ENCODE measurements around the gene MAMDC2.
"Not testable (repeated sequence)": the region's sequence is repeated elsewhere in the genome, so short reads cannot be mapped to it uniquely, and the experiment has no call there.

Gene MAMDC2

GRCh38 chr9:70172532-70172931 is 128.9 kb downstream of the MAMDC2 start:
- in situ Hi-C loops (cut with MboI; ENCODE audit: low sequenced_read_pairs): no loop called here

DNA sequence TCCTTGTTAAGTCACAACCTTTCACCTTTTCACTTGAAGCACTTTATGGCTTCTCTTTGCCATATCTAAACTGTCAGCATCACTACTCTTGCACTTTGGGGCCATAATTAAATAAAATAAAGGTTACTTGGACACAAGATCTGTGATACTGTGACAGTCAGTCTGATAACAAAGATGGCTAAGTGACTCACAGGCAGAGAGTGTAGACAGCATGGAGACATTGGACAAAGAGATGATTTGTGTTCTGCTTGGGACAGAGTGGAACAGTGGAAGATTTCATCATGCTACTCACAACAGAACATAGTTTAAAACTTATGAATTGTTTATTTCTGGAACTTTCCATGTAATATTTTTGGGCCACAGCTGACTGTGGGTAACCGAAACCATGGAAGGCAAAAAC is 133.5 kb downstream of the MAMDC2 start:
- in situ Hi-C loops (cut with MboI; ENCODE audit: low sequenced_read_pairs): no loop called here

DNA sequence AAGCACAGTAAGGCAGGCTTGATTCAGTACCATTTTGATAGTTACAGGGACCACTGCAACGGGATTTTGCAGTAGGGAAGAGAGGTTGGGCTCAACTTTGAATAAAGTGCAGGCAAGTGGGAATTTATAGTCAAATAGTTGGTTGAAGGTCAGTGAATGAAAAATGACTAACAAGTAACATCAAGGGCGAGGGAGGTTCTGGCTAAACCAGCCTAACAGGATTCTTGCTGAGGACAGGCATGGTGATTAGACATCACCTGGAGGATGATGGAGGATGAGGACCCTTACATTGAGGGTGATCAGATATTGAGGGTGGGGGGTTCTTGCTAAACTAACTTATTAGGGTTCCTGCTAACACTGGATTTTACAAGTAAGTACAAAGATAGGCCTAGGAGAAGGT is 149.1 kb downstream of the MAMDC2 start:
- in situ Hi-C loops (cut with MboI; ENCODE audit: low sequenced_read_pairs): no loop called here

DNA sequence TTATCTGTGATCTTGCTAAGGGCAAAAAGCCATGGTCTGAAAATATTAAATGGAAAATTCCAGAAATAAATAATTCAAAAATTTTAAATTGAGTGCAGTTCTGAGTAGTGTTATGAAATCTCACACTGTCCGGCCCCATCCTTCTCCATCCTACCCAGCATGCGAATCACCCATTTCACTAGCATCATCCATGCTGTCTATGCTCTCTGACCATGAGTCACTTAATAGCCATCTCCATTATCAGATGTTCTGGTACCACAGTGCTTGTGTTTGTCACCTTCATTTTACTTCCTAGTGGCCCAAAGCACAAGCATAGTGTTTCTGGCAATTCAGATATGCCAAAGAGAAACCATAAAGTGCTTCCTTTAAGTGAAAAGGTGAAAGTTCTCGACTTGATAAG is 151.8 kb downstream of the MAMDC2 start:
- in situ Hi-C loops (cut with MboI; ENCODE audit: low sequenced_read_pairs): no loop called here

- in situ Hi-C loops (cut with MboI; ENCODE audit: low sequenced_read_pairs): no loop called here
These were observed 153.8 kb downstream of the MAMDC2 start for GRCh38 chr9:70197216-70198044.

GRCh38 chr9:70204743-70205142 is 161.1 kb downstream of the MAMDC2 start:
- in situ Hi-C loops (cut with MboI; ENCODE audit: low sequenced_read_pairs): not testable (repeated sequence)

GRCh38 chr9:70205366-70206020 is 161.8 kb downstream of the MAMDC2 start:
- in situ Hi-C loops (cut with MboI; ENCODE audit: low sequenced_read_pairs): no loop called here

GRCh38 chr9:70217029-70217428 is 173.4 kb downstream of the MAMDC2 start:
- in situ Hi-C loops (cut with MboI; ENCODE audit: low sequenced_read_pairs): no loop called here

- in situ Hi-C loops (cut with MboI; ENCODE audit: low sequenced_read_pairs): no loop called here
These were observed 175.1 kb downstream of the MAMDC2 start for GRCh38 chr9:70218767-70219166.

DNA sequence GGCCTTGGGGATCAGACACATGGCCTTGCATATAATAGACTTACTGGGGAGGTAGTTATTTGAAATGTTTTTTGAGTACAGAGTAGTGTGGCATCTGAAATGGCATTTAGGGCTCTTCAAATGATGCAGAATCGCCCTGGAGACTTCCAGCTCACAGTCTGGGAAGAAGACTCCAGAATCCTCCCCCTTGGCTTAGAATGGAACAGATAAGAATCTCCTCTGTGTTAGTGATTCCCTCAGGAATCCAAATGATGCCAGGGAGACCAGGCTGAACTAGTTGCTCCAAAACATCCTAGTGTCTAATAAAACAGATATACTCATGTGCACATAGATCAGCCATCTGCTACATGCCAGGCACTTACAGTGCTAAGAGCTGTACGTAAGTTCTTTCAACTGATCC is 176.6 kb downstream of the MAMDC2 start:
- in situ Hi-C loops (cut with MboI; ENCODE audit: low sequenced_read_pairs): no loop called here

GRCh38 chr9:70222354-70222753 is 178.7 kb downstream of the MAMDC2 start:
- in situ Hi-C loops (cut with MboI; ENCODE audit: low sequenced_read_pairs): no loop called here

DNA sequence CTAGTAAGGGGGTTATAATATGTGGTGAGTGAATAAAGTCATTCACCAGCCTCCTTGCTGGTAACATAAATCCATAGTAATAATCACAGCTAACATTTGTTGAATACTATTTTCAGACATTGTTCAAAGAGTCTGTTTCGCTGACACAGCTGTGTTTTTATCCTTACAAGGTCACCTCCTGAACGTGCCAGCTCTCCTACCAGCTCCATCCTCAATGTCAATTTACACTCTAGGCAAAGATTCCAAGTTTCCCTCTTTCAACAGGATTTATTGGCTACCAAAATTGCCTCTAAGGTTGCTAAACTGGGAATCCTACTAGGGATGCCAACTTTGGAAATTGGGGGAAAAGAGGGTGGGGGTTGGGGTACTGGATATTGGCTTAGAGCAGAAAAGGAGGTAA is 184.5 kb downstream of the MAMDC2 start:
- in situ Hi-C loops (cut with MboI; ENCODE audit: low sequenced_read_pairs): no loop called here

DNA sequence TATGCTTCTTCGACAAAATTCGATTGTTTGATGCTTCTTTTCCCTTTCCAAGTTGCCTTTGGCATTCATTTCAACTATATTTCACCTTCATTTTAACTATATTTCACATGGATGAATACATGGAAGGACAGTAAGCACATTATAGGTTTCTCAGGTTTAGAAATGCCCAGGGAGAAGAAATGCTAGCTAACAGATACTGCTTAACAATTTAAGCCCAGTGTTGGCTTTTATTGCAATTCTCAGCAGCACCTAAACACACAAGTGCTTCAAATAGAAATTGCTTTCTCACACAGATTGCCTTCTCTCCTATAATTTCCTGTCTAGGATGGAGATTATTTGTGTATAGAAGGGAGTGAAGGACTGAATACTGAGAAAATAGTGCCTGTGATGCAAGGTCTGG is 185.0 kb downstream of the MAMDC2 start:
- in situ Hi-C loops (cut with MboI; ENCODE audit: low sequenced_read_pairs): no loop called here

- in situ Hi-C loops (cut with MboI; ENCODE audit: low sequenced_read_pairs): no loop called here
These were observed 185.4 kb downstream of the MAMDC2 start for GRCh38 chr9:70229026-70229425.

DNA sequence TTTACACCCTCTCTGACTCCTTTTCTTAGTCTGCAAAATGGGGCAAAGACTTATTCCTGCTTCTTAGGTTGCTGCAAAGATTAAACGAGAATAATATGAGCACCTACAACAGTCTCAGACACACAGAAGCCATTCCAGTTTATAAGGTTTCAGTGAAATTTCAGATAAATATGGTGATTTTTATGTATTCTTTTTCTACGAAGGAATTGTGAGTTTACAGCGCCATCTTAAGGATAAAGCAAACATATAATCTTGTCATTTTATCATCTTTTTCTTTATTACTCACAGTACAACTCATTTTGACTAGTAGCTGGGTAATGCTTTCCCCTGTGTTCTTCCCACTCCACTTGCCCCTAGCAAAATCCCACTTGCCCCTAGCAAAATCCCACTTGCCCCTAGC is 185.9 kb downstream of the MAMDC2 start:
- in situ Hi-C loops (cut with MboI; ENCODE audit: low sequenced_read_pairs): no loop called here

DNA sequence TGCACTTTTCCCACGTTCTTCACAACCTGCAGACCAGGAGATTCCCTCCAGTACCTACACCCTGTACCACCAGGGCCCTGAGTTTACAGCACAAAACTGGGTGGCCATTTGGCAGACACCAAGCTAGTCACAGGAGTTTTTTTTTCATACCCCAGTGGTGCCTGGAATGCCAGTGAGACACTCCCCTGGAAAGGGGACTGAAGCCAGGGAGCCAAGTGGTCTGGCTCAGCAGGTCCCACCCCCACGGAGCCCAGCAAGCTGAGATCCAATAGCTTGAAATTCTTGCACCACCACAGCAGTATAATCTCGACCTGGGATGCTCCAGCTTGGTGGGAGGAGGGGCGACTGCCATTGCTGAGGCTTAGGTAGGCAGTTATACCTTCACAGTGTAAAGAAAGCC is 188.8 kb downstream of the MAMDC2 start:
- in situ Hi-C loops (cut with MboI; ENCODE audit: low sequenced_read_pairs): no loop called here

DNA sequence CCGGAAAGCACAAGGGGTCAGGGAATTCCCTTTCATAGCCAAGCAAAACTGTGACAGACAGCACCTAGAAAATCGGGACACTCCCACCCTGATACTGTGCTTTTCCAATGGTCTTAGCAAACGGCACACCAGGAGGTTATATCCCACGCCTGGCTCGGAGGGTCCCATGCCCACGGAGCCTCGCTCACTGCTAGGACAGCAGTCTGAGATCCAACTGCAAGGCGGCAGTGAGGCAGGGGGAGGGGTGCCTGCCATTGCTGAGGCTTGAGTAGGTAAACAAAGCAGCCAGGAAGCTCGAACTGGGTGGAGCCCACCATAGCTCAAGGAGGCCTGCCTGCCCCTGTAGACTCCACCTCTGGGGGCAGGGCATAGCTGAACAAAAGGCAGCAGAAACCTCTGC is 190.6 kb downstream of the MAMDC2 start:
- in situ Hi-C loops (cut with MboI; ENCODE audit: low sequenced_read_pairs): not testable (repeated sequence)

DNA sequence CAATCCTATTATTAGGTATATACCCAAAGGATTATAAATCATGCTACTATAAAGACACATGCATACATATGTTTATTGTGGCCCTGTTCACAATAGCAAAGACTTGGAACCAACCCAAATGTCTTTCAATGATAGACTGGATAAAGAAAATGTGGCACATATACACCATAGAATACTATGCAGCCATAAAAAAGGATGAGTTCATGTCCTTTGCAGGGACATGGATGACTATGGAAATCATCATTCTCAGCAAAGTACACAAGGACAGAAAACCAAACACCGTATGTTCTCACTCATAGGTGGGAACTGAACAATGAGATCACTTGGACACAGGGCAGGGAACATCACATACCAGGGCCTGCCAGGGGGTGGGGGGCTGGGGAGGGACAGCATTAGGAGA is 202.3 kb downstream of the MAMDC2 start:
- in situ Hi-C loops (cut with MboI; ENCODE audit: low sequenced_read_pairs): not testable (repeated sequence)

- in situ Hi-C loops (cut with MboI; ENCODE audit: low sequenced_read_pairs): no loop called here
These were observed 206.6 kb downstream of the MAMDC2 start for GRCh38 chr9:70250221-70250620.

- in situ Hi-C loops (cut with MboI; ENCODE audit: low sequenced_read_pairs): no loop called here
These were observed 211.8 kb downstream of the MAMDC2 start for GRCh38 chr9:70255486-70255885.

- in situ Hi-C loops (cut with MboI; ENCODE audit: low sequenced_read_pairs): no loop called here
These were observed 212.5 kb downstream of the MAMDC2 start for GRCh38 chr9:70256123-70256551.

- in situ Hi-C loops (cut with MboI; ENCODE audit: low sequenced_read_pairs): no loop called here
These were observed 213.9 kb downstream of the MAMDC2 start for GRCh38 chr9:70257502-70257901.

All from HL-60/S4 treated with retinoic acid at 250 ng/mL for 4 days and 3 days (cell line).